AG20443 (cell line): ENCODE measurements around the gene CDH4.

Source experiments
- DNase-seq: peaks from one replicate; pipeline ENCODE4 v3.0.0; 2012; ENCODE audit warnings: low spot score, mixed read lengths

Gene CDH4

GRCh38 chr20:61537239-61538182 lies 285.4 kb downstream of the CDH4 start:
- no peak for DNase-seq

DNA sequence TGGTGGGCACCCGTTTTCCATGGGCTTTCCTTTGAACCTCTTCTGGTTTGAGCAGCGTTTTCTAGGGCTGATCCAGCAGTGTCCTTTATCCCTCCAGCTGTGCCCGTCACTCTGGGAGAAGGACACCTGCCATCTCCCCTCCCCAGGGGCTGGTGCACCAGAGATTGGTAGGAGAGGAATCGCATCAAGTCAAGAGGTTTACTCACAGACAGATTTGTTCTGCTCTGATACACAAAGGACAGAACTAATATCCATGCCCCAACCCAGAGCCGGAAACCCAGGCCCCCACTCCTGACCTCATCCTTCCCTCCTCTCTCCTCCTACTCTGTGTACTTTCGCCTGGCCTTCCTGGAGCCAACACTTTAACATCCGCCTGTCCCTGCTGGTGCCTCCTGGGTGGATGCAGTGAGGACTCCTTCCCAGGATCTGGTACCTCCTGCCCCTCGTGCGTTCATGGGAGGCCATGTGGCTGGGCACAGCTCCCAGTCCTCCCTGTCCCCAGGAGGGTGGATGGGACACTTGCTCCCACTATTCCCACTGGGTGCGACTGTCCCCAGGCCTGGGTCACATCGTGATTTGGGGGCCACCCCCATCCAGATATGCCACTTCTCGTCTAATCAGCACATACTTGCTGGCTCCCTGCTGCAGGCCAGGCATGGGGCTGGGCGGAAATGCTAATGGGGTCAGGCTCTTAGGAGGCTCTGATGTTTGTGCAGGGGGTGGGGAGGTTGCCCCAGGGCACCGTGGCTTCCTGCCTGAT lies 286.3 kb downstream of the CDH4 start:
- DNase-seq, result no peak

DNA sequence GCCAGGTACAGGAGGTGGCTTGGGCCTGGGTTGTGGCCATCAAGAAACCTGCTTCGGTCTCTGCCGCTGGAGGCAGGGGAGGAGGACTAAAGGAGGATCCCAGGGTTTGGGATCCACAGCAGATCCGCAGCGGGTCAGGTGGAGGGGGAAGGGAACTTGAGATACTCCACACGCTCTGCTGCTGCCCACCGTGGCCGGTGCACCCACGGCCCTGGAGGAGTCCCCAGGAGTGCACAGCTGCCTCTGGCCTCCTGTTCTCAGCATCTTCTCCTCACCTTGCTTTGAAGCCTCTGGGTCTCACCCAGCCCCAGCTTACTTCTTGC lies 286.8 kb downstream of the CDH4 start:
- DNase-seq, result no peak

- DNase-seq, result no peak
Measured at GRCh38 chr20:61539706-61540360, 287.8 kb downstream of the CDH4 start.

GRCh38 chr20:61541537-61541936 lies 289.5 kb downstream of the CDH4 start:
- DNase-seq, result no peak

DNA sequence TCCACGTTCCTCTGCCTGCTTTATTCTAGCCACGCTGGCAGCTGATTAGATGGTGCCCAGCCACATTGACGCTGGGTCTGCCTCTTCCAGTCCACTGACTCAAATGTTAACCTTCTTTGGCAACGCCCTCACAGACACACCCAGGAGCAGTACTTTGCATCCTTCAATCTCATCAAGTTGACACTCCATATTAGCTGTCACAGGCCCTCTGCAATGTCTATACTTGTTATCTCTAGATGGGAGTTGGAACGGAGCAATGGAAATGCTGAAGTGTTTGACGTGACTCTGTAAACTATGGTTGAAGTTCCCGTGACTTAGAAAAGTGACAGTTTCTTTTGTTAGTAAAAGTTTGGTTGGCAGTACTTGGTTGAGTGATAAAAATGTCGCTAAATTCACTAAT lies 291.0 kb downstream of the CDH4 start:
- no peak for DNase-seq

DNA sequence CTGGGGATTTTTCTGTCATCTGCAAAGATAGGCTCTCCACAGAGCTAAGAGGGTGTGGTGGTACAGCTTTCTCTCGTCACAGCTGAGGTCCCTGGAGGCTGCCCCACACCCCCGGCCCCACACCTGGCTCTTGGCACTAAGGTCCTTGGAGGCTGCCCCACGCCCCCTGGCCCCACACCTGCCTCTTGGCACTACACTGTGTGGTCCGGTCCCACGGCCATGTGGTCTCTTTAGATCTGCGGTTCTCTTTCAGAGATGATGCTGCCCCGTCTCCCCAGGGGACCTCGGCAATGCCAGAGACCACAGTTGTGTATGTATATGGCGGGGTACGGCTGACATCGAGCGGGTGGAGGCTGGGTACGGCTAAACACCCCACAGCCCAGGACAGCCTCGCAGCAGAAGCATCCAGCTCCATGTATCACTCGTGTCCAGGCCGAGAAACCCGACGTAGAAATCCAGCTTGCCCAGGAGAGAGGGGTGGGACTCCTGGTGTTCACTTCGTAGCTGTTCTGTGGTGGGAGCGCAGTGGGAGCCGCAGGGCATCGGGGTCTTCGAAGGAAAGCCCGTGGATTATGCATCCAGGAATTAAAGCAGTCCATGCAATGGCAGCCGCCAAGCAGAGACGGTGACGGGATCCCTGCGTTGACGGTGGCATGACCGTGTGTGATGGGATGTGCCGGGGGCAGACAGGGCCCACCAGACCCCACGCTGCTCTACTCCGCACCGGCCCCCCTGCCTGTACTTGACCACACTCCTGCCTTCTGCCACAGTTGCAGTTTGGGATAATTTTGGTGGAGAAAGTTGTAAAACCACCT lies 292.1 kb downstream of the CDH4 start:
- no peak for DNase-seq

DNA sequence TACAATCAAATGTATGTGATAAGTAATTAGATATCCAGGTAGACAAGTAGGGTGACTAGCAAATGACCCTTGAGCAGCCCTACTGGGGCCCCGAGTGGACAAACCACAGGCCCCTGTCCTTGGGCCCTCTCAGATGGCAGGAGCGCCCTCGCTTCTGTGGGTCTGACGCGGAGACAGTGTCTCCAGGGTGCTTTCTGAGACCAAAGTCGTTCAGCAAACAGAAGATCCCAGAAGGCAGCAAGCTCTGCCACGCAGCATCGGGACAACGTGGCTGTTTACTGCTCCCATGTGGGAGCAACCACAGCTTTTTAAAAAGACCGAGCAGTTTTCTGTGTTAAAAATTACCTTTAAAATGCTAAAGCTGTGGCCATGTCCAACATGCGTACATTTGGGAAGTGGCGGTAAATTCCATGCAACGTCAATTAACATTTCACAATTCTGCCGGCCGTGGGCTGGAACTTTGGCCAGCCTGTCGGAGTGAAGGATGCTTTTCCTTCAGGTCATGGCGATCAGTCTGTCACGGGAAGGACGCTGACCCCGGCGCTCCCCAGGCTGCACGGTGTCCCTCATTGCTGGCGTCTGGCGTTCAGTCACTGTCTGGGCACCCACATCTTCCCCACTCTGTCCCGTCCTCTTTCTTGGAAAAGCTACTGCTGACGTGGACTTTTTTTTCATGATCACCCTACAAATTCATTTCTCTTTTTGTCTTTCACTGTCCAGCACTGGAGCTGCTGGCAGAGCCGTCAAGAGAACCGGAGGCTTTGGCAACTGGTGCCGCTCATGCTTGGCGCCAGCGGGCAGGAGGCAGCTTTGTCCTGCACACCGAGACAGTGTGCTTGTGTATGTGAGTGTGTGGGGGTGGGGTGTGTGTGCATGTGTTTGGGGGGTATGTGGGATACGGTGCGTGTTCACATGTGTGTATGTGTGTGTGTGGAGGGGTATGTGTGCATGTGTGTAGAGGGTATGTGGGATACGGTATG lies 293.1 kb downstream of the CDH4 start:
- no peak for DNase-seq

DNA sequence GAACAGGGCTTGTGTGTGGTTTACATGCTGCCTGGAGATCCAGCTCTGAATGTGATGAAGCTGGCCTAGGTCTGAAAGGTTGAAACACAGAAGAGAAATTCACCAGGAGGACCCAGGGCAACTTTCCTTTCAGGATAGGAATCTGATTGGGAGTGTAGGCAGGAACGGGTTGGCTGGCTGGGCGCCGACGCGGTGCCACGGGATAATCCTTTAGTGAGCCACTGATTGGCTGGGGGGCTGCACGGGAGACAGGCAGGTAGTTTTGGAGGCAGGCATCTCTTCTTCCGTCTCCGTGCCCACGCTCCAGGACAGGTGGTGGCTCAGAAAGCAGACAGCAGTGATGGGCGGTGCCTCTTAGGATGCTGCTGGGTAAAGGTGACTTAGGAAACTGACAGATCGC lies 294.6 kb downstream of the CDH4 start:
- no peak for DNase-seq

GRCh38 chr20:61548069-61548468 lies 296.0 kb downstream of the CDH4 start:
- no peak for DNase-seq

DNA sequence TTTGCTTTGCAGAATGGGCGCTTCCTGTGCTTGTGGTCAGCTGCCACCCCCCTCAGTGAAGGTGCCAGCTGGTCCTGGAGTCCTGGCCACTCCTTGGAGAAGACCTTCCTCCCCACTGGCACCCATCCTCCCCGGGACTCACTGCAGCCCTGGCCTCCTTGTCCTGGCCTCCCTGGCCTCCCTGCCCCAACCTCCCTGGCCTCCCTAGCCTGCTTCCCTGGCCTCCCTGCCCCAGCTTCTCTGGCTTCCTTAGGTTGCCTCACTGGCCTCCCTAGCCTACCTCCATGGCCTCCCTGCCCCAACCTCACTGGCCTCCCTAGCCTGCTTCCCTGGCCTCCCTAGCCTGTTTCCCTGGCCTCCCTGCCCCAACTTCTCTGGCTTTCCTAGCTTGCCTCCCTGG lies 297.8 kb downstream of the CDH4 start:
- no peak for DNase-seq

- no peak for DNase-seq
Measured at GRCh38 chr20:61551401-61551800, 299.3 kb downstream of the CDH4 start.

DNA sequence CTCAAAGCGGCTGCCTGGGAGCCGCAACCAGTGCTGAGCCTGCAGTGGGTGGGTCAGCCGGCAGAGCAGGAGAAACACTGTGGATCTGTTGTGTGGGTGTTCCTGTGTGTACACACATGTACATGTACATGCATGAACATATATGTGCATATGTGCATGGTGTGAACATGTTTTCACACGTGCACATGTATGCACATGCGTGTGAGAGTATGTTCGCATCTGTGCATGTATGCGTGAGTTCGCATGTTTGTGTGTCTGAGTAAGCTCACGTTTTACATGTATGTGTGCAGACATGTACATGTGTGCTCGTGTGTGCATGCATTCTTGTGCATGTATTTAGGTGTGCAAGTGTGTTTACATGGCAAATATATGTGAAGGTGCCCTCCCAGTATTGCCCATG lies 302.6 kb downstream of the CDH4 start:
- no peak for DNase-seq

DNA sequence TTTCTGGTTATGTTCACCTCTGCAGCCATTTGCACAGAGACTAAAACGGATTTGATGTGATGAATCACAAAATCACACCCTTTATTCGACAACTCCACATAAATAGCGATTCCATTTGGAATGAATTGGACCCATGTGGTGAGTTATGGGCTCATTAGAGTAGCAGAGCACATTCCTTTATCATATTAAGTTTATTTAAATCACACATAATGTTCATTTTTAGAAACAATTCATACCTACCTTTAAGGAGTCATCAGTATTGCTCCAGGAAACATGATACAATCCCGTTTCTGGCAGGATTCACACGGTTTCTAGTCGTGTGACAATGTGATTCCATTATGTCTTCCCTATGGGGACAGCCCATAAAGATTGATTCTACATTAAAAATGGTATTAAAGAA lies 303.5 kb downstream of the CDH4 start:
- no peak for DNase-seq

DNA sequence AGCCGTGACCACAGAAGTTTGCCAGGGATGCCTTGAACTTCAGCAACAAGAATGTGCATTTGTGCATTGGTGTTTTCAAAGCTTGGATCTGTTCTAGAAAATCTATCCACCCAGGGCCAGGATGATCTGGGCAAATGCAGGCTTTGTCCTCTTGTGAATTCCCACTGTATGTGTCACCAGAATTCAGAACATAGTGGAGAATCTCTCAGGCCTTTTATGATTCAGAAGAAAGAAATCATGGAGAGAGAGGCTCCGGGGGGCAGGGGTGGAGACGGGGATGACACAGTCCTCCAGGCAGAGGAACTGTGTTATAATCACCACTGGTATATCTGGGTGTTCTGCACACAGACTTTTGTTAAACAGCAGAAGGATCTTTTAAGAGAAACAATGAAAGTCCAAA lies 304.1 kb downstream of the CDH4 start:
- peak; percentile 78 for DNase-seq

DNA sequence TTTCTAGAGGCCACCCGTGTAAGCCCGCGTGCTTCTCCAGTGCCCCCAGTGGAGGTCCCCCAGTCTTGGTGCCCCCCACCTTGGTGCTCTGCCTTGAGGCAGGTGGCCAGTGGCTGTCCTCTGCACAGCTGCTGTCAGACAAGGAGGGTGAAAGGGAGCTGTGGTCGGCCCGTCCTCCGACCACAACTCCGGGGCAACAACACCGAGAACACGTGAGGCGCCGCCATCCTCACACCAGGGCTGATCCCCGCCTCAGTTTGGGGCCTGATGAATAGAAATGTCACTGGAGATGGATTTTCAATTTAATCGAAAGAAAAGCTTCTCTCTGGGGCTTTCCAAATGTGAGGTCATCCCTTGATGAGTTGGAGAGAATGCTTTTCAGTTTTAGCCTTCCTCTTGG lies 304.6 kb downstream of the CDH4 start:
- DNase-seq, result no peak

DNA sequence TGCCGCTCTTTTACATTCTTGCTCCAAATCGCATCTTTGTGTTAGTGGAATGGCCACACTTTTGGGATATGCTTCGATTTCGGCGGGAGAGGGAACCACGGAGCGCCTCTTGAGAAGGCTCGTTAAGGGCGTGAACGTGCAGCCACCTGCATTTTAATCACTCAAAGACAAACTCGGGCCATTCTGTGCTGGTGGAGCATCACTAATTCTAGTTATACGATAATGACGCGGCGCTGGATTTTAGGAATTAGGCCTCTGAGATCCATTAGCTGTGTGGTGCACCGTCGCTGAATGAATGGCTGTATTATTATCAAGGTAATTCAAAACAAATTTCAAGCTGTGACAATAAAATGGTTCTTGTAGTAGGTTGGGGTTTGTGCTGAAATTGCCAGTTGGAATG lies 305.6 kb downstream of the CDH4 start:
- DNase-seq, result no peak

DNA sequence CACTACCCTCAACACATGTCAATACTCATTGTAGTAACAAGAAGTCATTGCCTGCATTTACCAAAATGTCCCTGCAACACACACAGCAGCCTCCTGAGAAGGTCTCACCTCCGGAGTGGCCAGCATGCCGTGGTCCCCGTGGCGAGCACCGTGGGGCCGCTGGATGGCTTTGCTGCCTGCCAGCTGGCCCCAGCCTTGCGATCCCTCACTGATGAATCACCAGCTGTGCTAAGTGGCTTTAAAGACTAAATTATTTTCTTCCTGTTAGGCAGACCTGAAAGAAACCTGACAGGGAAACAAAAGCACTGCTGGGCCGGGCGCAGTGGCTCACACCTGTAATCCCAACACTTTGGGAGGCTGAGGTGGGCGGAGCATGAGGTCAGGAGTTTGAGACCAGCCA lies 306.7 kb downstream of the CDH4 start:
- peak; percentile 32 for DNase-seq

DNA sequence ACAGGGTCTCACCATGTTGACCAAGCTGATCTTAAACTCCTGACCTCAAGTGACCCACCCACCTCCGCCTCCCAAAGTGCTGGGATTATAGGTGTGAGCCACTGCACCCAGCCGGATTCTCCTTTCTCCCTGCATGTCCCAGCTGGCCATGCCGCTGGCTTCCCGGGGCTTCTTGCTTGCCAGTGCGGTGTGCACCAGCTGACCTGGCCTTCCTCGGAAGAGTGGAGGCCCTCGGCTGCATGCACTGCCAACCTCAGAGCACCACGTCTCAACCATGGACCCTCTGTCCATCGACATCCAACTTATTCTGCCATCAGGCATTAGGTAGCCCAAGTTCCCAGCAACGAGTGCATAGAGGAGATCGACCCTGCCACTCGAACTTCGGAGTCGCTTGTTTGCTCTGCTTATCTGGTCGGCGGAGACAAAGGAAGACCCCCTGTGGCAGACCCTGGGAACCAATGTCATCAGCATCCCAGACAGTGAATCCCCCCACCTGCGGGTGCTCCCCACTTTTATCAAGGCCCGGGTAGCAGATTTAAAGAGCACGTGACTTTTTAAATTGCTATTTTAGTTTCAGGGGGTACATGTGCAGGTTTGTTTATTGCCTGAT lies 307.8 kb downstream of the CDH4 start:
- no peak for DNase-seq

- DNase-seq, result peak; percentile 32
Measured at GRCh38 chr20:61560361-61560853, 308.3 kb downstream of the CDH4 start.
